ENCODE measurements around the gene CCR8. TPM values are rescaled to one million over a fixed set of nuclear protein-coding genes. Genes with fewer than 3 reads are reported as not detected.

The CCR8 gene, protein sequence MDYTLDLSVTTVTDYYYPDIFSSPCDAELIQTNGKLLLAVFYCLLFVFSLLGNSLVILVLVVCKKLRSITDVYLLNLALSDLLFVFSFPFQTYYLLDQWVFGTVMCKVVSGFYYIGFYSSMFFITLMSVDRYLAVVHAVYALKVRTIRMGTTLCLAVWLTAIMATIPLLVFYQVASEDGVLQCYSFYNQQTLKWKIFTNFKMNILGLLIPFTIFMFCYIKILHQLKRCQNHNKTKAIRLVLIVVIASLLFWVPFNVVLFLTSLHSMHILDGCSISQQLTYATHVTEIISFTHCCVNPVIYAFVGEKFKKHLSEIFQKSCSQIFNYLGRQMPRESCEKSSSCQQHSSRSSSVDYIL
- under 1 TPM in 1 of 4 donors, not detected in 3; 0.09 TPM for polyA plus RNA-seq
- long read RNA-seq, donor 1, result 0 reads
- long read RNA-seq, donor 2, result 0 reads
- long read RNA-seq, donor 3, result 0 reads
- long read RNA-seq, donor 4, result 0 reads
- long read RNA-seq, donor 5, result 0 reads
- long read RNA-seq, donor 6, result 0 reads
- long read RNA-seq, donor 7, result 0 reads
- long read RNA-seq, donor 8, result 0 reads
- long read RNA-seq, donor 9, result 0 reads
- long read RNA-seq, donor 10, result 0 reads

GRCh38 chr3:39329493-39329892 lies at the start of gene CCR8:
TSS of gene CCR8 (plus strand) at chr3:39329709. CDS start at chr3:39332332, 2,623 bp downstream.
- DNase-seq (no peak), FAIRE-seq (no peak)
- 30 to 61% (median 47%) methylated on average over 1 of the region's 1 CpG for WGBS, 3 donors
- Histone ChIP-seq H3K4me1 (ENCODE audit: control insufficient read depth in 3 of 3, insufficient read depth in 2 of 3, low read depth in 1 of 3, low read length in 2 of 3) (no peaks in the 10 kb centered on the region), H3K9me3 (ENCODE audit: control insufficient read depth in 2 of 2, insufficient read depth in 1 of 2, low read depth in 1 of 2, low read length in 1 of 2) (no peaks in the 10 kb centered on the region), H3K4me3 (ENCODE audit: low read depth in 1 of 3, low read length in 3 of 3) (no peak within 1 kb of the TSS), H3K27me3 (ENCODE audit: control insufficient read depth in 3 of 3, insufficient read depth in 3 of 3, low read length in 3 of 3) (no peaks in the 10 kb centered on the region), H3K36me3 (ENCODE audit: control insufficient read depth in 3 of 3, insufficient read depth in 2 of 3, low read depth in 1 of 3, low read length in 3 of 3) (no peaks in the 10 kb centered on the region), H3K27ac (ENCODE audit: low read depth in 1 of 3, low read length in 2 of 3) (no peak within 1 kb of the TSS)

- no peaks in the 10 kb centered on the region for H3K4me1 ChIP-seq (ENCODE audit: control insufficient read depth in 3 of 3, insufficient read depth in 2 of 3, low read depth in 1 of 3, low read length in 2 of 3)
- 48 to 53% (median 51%) methylated on average over 5 of the region's 5 CpGs for WGBS, 3 donors
- FAIRE-seq (no peak), DNase-seq (no peak)
- no peaks in the 10 kb centered on the region for H3K36me3 ChIP-seq (ENCODE audit: control insufficient read depth in 3 of 3, insufficient read depth in 2 of 3, low read depth in 1 of 3, low read length in 3 of 3)
- no peak within 1 kb of the TSS for H3K27ac ChIP-seq (ENCODE audit: low read depth in 1 of 3, low read length in 2 of 3)
- H3K27me3 ChIP-seq (ENCODE audit: control insufficient read depth in 3 of 3, insufficient read depth in 3 of 3, low read length in 3 of 3), result peaks cover 0 to 2% (median 0%) of the 10 kb centered on the region in 3 donors
- H3K4me3 ChIP-seq (ENCODE audit: low read depth in 1 of 3, low read length in 3 of 3), result no peak within 1 kb of the TSS
- H3K9me3 ChIP-seq (ENCODE audit: control insufficient read depth in 2 of 2, insufficient read depth in 1 of 2, low read depth in 1 of 2, low read length in 1 of 2), result no peaks in the 10 kb centered on the region
Measured at GRCh38 chr3:39279745-39280517, 49.6 kb upstream of the CCR8 start, which contains the start of gene CX3CR1. TSS of gene CX3CR1 (minus strand) at chr3:39280036. CDS start at chr3:39266509, 13,527 bp downstream.

DNA sequence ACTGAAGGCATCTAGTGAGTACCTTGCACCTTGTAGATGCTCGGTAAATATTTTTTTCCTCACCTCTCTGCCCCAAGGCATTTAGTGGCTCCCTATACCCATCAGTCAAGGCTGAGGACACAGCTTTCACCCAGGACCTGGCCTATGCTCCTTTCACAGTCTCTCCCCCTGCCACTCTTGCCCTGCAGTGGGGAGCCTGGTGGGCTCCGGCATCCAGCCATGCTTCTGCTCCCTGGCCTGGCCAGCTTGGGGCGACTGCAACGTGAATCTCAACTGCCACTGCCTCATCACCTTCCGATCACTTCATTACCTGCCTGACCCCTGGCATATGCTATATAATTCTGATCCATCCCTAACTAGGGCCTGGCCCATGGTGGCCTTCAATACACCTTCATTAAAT lies 48.9 kb upstream of the CCR8 start:
- peaks cover 0 to 2% (median 0%) of the 10 kb centered on the region in 3 donors for H3K27me3 ChIP-seq (ENCODE audit: control insufficient read depth in 3 of 3, insufficient read depth in 3 of 3, low read length in 3 of 3)
- H3K27ac ChIP-seq (ENCODE audit: low read depth in 1 of 3, low read length in 2 of 3), result no peak overlapping the region
- H3K36me3 ChIP-seq (ENCODE audit: control insufficient read depth in 3 of 3, insufficient read depth in 2 of 3, low read depth in 1 of 3, low read length in 3 of 3), result no peaks in the 10 kb centered on the region
- no peaks in the 10 kb centered on the region for H3K4me1 ChIP-seq (ENCODE audit: control insufficient read depth in 3 of 3, insufficient read depth in 2 of 3, low read depth in 1 of 3, low read length in 2 of 3)
- H3K9me3 ChIP-seq (ENCODE audit: control insufficient read depth in 2 of 2, insufficient read depth in 1 of 2, low read depth in 1 of 2, low read length in 1 of 2), result no peaks in the 10 kb centered on the region
- H3K4me3 ChIP-seq (ENCODE audit: low read depth in 1 of 3, low read length in 3 of 3), result no peak overlapping the region
- WGBS, 3 donors, result 96 to 98% (median 97%) methylated on average over 5 of the region's 5 CpGs
- FAIRE-seq (no peak), DNase-seq (no peak)

DNA sequence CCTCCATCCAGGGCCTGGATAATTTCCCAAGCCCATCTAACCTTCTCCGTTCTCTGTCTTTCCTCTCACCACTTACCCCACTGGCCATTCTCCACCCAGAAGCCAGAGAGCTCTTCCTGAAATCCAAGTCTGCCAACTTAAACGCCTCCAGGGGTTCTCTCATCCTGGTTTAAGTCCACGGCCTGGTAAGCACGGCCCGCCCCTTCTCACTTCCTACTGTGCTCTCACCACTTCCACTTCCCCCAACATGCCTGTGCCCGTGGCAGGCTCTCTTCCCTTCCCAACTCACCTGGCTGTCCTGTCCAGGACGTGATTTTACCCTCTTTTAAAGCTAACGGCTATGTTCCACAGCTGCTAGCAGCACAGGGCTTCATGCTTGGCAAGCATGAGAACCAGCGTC lies 48.0 kb upstream of the CCR8 start:
- Histone ChIP-seq H3K36me3 (ENCODE audit: control insufficient read depth in 3 of 3, insufficient read depth in 2 of 3, low read depth in 1 of 3, low read length in 3 of 3) (no peaks in the 10 kb centered on the region), H3K4me1 (ENCODE audit: control insufficient read depth in 3 of 3, insufficient read depth in 2 of 3, low read depth in 1 of 3, low read length in 2 of 3) (no peaks in the 10 kb centered on the region), H3K27ac (ENCODE audit: low read depth in 1 of 3, low read length in 2 of 3) (no peak overlapping the region), H3K9me3 (ENCODE audit: control insufficient read depth in 2 of 2, insufficient read depth in 1 of 2, low read depth in 1 of 2, low read length in 1 of 2) (no peaks in the 10 kb centered on the region), H3K27me3 (ENCODE audit: control insufficient read depth in 3 of 3, insufficient read depth in 3 of 3, low read length in 3 of 3) (peaks cover 0 to 2% (median 0%) of the 10 kb centered on the region in 3 donors), H3K4me3 (ENCODE audit: low read depth in 1 of 3, low read length in 3 of 3) (no peak overlapping the region)
- no peak for FAIRE-seq
- 74 to 83% (median 80%) methylated on average over 9 of the region's 9 CpGs for WGBS, 3 donors
- no peak for DNase-seq

GRCh38 chr3:39282057-39282456 lies 47.5 kb upstream of the CCR8 start:
- H3K36me3 ChIP-seq (ENCODE audit: control insufficient read depth in 3 of 3, insufficient read depth in 2 of 3, low read depth in 1 of 3, low read length in 3 of 3), result no peaks in the 10 kb centered on the region
- FAIRE-seq, result no peak
- no peak overlapping the region for H3K27ac ChIP-seq (ENCODE audit: low read depth in 1 of 3, low read length in 2 of 3)
- H3K9me3 ChIP-seq (ENCODE audit: control insufficient read depth in 2 of 2, insufficient read depth in 1 of 2, low read depth in 1 of 2, low read length in 1 of 2), result no peaks in the 10 kb centered on the region
- 76 to 83% (median 83%) methylated on average over 6 of the region's 6 CpGs for WGBS, 3 donors
- DNase-seq, result no peak
- H3K4me1 ChIP-seq (ENCODE audit: control insufficient read depth in 3 of 3, insufficient read depth in 2 of 3, low read depth in 1 of 3, low read length in 2 of 3), result no peaks in the 10 kb centered on the region
- H3K27me3 ChIP-seq (ENCODE audit: control insufficient read depth in 3 of 3, insufficient read depth in 3 of 3, low read length in 3 of 3), result peaks cover 0 to 1% (median 0%) of the 10 kb centered on the region in 3 donors
- H3K4me3 ChIP-seq (ENCODE audit: low read depth in 1 of 3, low read length in 3 of 3), result no peak overlapping the region

- no peaks in the 10 kb centered on the region for H3K4me1 ChIP-seq (ENCODE audit: control insufficient read depth in 3 of 3, insufficient read depth in 2 of 3, low read depth in 1 of 3, low read length in 2 of 3)
- DNase-seq, result no peak
- H3K4me3 ChIP-seq (ENCODE audit: low read depth in 1 of 3, low read length in 3 of 3), result no peak overlapping the region
- no peaks in the 10 kb centered on the region for H3K36me3 ChIP-seq (ENCODE audit: control insufficient read depth in 3 of 3, insufficient read depth in 2 of 3, low read depth in 1 of 3, low read length in 3 of 3)
- no peaks in the 10 kb centered on the region for H3K9me3 ChIP-seq (ENCODE audit: control insufficient read depth in 2 of 2, insufficient read depth in 1 of 2, low read depth in 1 of 2, low read length in 1 of 2)
- no peaks in the 10 kb centered on the region for H3K27me3 ChIP-seq (ENCODE audit: control insufficient read depth in 3 of 3, insufficient read depth in 3 of 3, low read length in 3 of 3)
- 64 to 76% (median 71%) methylated on average over 5 of the region's 5 CpGs for WGBS, 3 donors
- FAIRE-seq, result no peak
- H3K27ac ChIP-seq (ENCODE audit: low read depth in 1 of 3, low read length in 2 of 3), result no peak overlapping the region
Measured at GRCh38 chr3:39284457-39284881, 45.0 kb upstream of the CCR8 start.

- no peak overlapping the region for H3K4me3 ChIP-seq (ENCODE audit: low read depth in 1 of 3, low read length in 3 of 3)
- no peaks in the 10 kb centered on the region for H3K27me3 ChIP-seq (ENCODE audit: control insufficient read depth in 3 of 3, insufficient read depth in 3 of 3, low read length in 3 of 3)
- DNase-seq (no peak), FAIRE-seq (no peak)
- no peak overlapping the region for H3K27ac ChIP-seq (ENCODE audit: low read depth in 1 of 3, low read length in 2 of 3)
- no peaks in the 10 kb centered on the region for H3K4me1 ChIP-seq (ENCODE audit: control insufficient read depth in 3 of 3, insufficient read depth in 2 of 3, low read depth in 1 of 3, low read length in 2 of 3)
- no peaks in the 10 kb centered on the region for H3K36me3 ChIP-seq (ENCODE audit: control insufficient read depth in 3 of 3, insufficient read depth in 2 of 3, low read depth in 1 of 3, low read length in 3 of 3)
- no peaks in the 10 kb centered on the region for H3K9me3 ChIP-seq (ENCODE audit: control insufficient read depth in 2 of 2, insufficient read depth in 1 of 2, low read depth in 1 of 2, low read length in 1 of 2)
Measured at GRCh38 chr3:39285332-39285731, 44.2 kb upstream of the CCR8 start.

DNA sequence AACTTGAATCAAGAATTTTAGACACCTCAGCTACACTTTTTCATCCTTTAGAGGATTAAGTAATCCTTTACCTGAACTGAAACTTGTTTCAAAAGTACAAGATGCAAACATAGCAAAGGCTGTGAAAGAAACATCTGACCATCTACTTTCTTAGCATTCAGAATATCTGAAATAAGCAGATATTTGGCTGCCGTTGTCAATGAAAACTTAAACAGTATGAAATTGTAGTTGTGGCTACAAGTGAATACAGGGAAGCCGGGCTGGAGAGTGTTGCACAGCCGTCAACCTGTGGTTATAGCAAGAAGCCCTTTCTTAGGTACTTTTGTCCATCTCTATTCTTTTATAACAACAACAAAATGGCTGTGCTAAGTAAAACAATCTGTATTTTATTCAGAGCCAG lies 42.7 kb upstream of the CCR8 start:
- H3K4me3 ChIP-seq (ENCODE audit: low read depth in 1 of 3, low read length in 3 of 3), result no peak overlapping the region
- H3K4me1 ChIP-seq (ENCODE audit: control insufficient read depth in 3 of 3, insufficient read depth in 2 of 3, low read depth in 1 of 3, low read length in 2 of 3), result no peaks in the 10 kb centered on the region
- no peaks in the 10 kb centered on the region for H3K36me3 ChIP-seq (ENCODE audit: control insufficient read depth in 3 of 3, insufficient read depth in 2 of 3, low read depth in 1 of 3, low read length in 3 of 3)
- 73 to 87% (median 81%) methylated on average over 3 of the region's 3 CpGs for WGBS, 3 donors
- DNase-seq, result no peak
- H3K27ac ChIP-seq (ENCODE audit: low read depth in 1 of 3, low read length in 2 of 3), result no peak overlapping the region
- no peaks in the 10 kb centered on the region for H3K27me3 ChIP-seq (ENCODE audit: control insufficient read depth in 3 of 3, insufficient read depth in 3 of 3, low read length in 3 of 3)
- H3K9me3 ChIP-seq (ENCODE audit: control insufficient read depth in 2 of 2, insufficient read depth in 1 of 2, low read depth in 1 of 2, low read length in 1 of 2), result no peaks in the 10 kb centered on the region
- no peak for FAIRE-seq
